A549 treated with CORT108297 at 1 μM for 4 hours (cell line): ENCODE results near the gene OR5M10. TPM values are rescaled to one million over a fixed set of nuclear protein-coding genes. Genes with fewer than 3 reads are reported as not detected.

Experiments
- total RNA-seq: library from RNA; stranded (reverse); fragments of 200-300 nt; extraction: Qiagen RNA extraction; gene quantifications from 5 replicates; pipeline ENCODE4 v1.2.3, GENCODE V29; 2022

The OR5M10 gene
- total RNA-seq, result not detected in 5 replicates

GRCh38 chr11:56577621-56578020 is at the start of gene OR5M10:
Gene OR5M10, minus strand, starts transcription at chr11:56577721. Its CDS starts 0 bp downstream, at chr11:56577721.

DNA sequence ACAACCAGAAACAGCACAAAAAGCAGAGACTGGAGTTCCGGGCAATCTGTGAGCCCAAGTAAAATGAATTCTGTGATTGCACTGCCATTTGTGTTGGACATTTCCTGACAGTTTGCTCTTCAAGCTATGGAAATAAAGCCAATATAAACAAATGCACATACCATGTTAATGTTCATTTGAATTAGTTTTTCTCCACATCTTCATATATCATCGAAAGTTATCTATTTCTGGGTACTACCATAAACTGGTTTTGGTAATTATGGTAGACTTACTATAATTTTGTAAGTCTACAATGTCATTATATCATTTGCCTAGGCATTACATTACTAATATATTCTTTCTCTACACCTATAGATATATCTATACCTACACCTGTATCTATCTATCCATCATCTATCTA is 34.4 kb downstream of the OR5M10 start, which contains the start of gene OR5M11:
TSS of gene OR5M11 (minus strand) at position 101 of the 400 bp plus-strand sequence. CDS start at position 101, 0 bp downstream.

Other genes with a start within 250 kb of the OR5M10 start
- gene OR8K1, start 231.7 kb downstream of the OR5M10 start, total RNA-seq, result not detected in 5 replicates
- gene OR8J1, start 223.4 kb downstream of the OR5M10 start, total RNA-seq, result not detected in 5 replicates
- not detected in 5 replicates for gene OR8U1, start 202.1 kb downstream of the OR5M10 start, total RNA-seq
- gene OR5AL1, start 165.0 kb downstream of the OR5M10 start, total RNA-seq, result not detected in 5 replicates
- gene OR5M3, start 104.4 kb downstream of the OR5M10 start, total RNA-seq, result not detected in 5 replicates
- not detected in 5 replicates for gene OR5M8, start 86.4 kb downstream of the OR5M10 start, total RNA-seq
- not detected in 5 replicates for gene OR5M11, start 34.5 kb downstream of the OR5M10 start, total RNA-seq
- gene OR5M1, start 37.2 kb upstream of the OR5M10 start, total RNA-seq, result not detected in 5 replicates
- not detected in 5 replicates for gene OR5AP2, start 64.7 kb upstream of the OR5M10 start, total RNA-seq
- not detected in 5 replicates for gene OR5AR1, start 86.0 kb upstream of the OR5M10 start, total RNA-seq
- gene OR9G1, start 121.4 kb upstream of the OR5M10 start, total RNA-seq, result not detected in 5 replicates
- not detected in 5 replicates for gene OR9G4, start 171.0 kb upstream of the OR5M10 start, total RNA-seq